GM10248 (cell line): ENCODE results near the gene PDHB.

Experiments used
- CTCF ChIA-PET: fragments of 300-600 bp; sonication (Branson Sonifier 250); formaldehyde crosslinking; extraction: SDS; loops from one replicate; lab custom pipeline; 2021; ENCODE audit warnings: antibody characterized with exemption; lab: Yijun Ruan, JAX
- POLR2A ChIA-PET: fragments of 350-650 bp; sonication (Branson Sonifier 250); formaldehyde crosslinking; extraction: SDS; loops from one replicate; lab custom pipeline; 2020; ENCODE audit warnings: antibody characterized with exemption; lab: Yijun Ruan, JAX
- DNase-seq: peaks from one replicate; pipeline ENCODE4 v3.0.0; 2012; ENCODE audit errors: extremely low spot score
- CTCF ChIP-seq: IDR thresholded peaks from 2 replicates; pipeline ENCODE4 v1.5.1; 2012; ENCODE audit warnings: mild to moderate bottlenecking, low read depth; ENCODE audit errors: extremely low read depth, missing control alignments, control extremely low read depth

The PDHB gene

GRCh38 chr3:58403513-58404109 lies 30.0 kb downstream of the PDHB start:
- no peak for TF ChIP-seq CTCF
- ChIA-PET POLR2A (interaction anchor here (0.6 kb wide), 1 partner anchor 211 kb away, joined by 4 read pairs; no protein-coding TSS in a partner anchor), CTCF (interaction anchor here (0.8 to 4.8 kb wide), 6 partner anchors 10 to 97 kb away, joined by 3 to 28 read pairs (median 5); partner anchors contain the start of genes HTD2 and RPP14)
- DNase-seq: no peak

GRCh38 chr3:58398669-58399333 lies 34.8 kb downstream of the PDHB start:
- ChIA-PET CTCF (interaction anchor here (1.5 kb wide), 1 partner anchor 9 kb away, joined by 3 read pairs; no protein-coding TSS in a partner anchor), POLR2A (no interaction called here)
- no peak for DNase-seq
- TF ChIP-seq CTCF: no peak

GRCh38 chr3:58394339-58394738 lies 39.3 kb downstream of the PDHB start:
- POLR2A ChIA-PET: no interaction called here
- no peak for DNase-seq
- CTCF ChIA-PET: interaction anchor here (0.9 to 1.4 kb wide), 6 partner anchors 9 to 217 kb away, joined by 3 to 4 read pairs (median 4); no protein-coding TSS in a partner anchor

GRCh38 chr3:58392181-58392580 lies 41.5 kb downstream of the PDHB start:
- no peak for DNase-seq
- no peak for TF ChIP-seq CTCF
- ChIA-PET CTCF (interaction anchor here (1.0 to 2.7 kb wide), 6 partner anchors 9 to 85 kb away, joined by 3 to 11 read pairs (median 4); partner anchors contain the start of gene HTD2), POLR2A (no interaction called here)

More at GRCh38 chr3:58394339-58394738, 39.3 kb downstream of the PDHB start:
- TF ChIP-seq CTCF: no peak

GRCh38 chr3:58391156-58391865 lies 42.3 kb downstream of the PDHB start:
- no peak for TF ChIP-seq CTCF
- DNase-seq: no peak
- ChIA-PET CTCF (interaction anchor here (0.8 to 2.7 kb wide), 6 partner anchors 9 to 85 kb away, joined by 3 to 11 read pairs (median 4); partner anchors contain the start of genes HTD2 and RPP14), POLR2A (interaction anchor here (0.7 kb wide), 1 partner anchor 135 kb away, joined by 4 read pairs; no protein-coding TSS in a partner anchor)

- DNase-seq: no peak
- ChIA-PET POLR2A (no interaction called here), CTCF (interaction anchor here (1.0 to 1.5 kb wide), 8 partner anchors 8 to 67 kb away, joined by 3 to 7 read pairs (median 4); no protein-coding TSS in a partner anchor)
- TF ChIP-seq CTCF: no peak
These were observed 45.0 kb downstream of the PDHB start for GRCh38 chr3:58388550-58389091.
